ENCODE measurements around the gene PLCG2. TPM values are rescaled to one million over a fixed set of nuclear protein-coding genes. Genes with fewer than 3 reads are reported as not detected.
"Not testable (repeated sequence)": the region's sequence is repeated elsewhere in the genome, so short reads cannot be mapped to it uniquely, and the experiment has no call there.

Gene PLCG2
- total RNA-seq = 10 to 100 TPM; 14.1 to 16.0 TPM
- long read RNA-seq, full-length matches to known transcripts = 1 of 4 reads
- long read RNA-seq, partial matches to known transcripts = 2 of 4 reads
- long read RNA-seq, other reads (novel, unspliced or antisense) = 1 of 4 reads

DNA sequence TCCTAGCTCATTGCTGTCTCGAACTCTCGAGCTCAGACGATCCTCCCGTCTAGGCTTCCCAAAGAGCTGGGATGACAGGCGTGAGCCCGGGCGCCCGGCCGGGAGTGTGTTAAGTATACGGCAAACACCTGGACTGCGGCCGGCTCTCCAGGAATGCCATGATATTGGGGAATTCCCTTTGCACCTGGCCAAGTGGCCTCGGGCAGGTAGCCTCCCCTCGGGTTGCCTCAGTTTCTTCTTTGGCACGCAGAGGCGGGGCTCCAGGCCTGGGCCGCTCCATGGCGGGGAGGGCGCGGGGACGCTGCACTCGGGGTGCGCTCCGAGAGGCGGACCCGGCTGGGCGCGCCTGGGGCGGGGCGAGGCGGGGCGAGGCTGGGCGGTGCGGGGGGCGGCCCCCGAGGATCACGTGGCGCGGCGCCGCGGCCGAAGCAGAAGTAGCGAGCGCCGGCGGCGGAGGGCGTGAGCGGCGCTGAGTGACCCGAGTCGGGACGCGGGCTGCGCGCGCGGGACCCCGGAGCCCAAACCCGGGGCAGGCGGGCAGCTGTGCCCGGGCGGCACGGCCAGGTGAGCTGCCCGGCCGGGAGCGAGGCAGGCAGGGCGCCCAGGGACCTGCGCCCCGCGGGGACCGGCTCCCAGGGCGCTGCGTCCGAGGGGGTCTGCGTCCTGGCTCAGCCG lies at the start of gene PLCG2:
TSS of gene PLCG2 (plus strand) at position 431 of the 675 bp plus-strand sequence. CDS start 6,699 bp downstream, outside the sequence.
- peak; percentile 97 for ATAC-seq
- peak; percentile 83 for DNase-seq
- intact Hi-C loops (cut with DNase I) = no loop called here

DNA sequence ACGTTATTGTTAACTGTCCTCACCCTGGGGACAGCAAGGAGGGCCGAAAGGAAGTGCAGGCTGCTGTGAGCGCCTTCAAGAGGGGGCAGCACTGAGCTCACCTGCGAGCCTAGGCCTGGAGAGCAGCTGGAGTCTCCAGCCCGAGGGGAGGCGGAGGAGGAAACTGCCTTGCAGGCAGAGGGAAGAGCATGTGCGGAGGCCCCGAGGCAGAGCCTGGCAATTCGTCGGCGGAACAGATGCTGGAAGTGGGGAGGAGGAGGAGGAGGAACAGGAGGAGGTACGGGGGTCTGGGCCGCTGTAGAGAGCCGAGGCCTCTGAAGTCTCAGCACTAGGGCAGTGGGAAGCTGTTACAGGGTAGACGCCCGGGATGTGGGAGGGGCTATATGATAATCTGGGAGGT lies 49.6 kb upstream of the PLCG2 start:
- DNase-seq (no peak), ATAC-seq (no peak)
- intact Hi-C loops (cut with DNase I) = loop anchor here in 1 of 2 donors (10.0 kb wide), 1 partner anchor 365 kb away; no protein-coding TSS in a partner anchor

DNA sequence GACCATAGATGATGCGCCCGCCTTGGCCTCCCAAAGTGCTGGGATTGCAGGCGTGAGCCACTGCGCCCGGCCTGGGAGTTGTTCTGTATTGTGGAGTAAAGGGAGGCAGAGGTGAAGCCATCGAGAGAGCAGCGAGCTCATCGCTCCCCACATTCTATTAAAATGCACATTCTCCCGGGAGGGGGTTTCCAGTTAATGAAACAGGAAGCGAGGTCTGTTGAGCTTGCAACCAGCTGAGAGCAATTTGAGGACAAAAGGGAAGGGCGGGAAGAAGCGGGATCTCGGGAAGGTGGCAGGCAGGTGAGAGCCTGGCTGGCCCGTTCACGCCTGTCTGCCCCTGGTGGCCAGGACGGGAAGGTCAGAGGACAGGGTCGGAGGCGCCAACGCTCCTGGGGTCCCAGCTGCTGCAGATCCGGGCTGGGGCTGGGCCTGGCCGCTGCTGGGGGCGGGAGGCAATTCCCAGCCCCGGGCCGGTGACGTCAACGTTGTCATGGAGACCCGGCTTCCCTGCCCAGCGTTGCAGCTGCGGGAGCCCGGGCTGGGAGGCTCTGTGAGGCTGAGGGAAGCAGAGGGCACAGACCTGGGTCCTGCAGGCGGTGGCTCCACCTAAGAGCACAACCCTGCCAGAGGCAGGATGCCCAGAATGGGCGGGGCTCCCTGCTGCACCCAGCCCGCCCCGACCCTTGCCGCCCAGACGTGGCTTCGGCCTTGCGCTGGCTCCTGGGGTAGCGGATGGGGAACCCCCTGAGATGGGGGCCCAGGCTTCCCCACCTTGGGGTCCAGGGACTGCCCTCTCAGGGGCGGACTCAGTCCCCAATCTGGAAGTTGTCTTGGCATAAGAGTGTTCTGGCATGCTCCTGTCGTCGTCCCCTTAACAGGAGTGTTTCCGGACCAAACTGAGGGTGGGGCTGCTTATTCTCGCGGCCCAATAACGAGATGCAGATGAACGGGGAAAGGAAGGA lies 48.7 kb upstream of the PLCG2 start:
- ATAC-seq (peak; percentile 95 to 96), DNase-seq (peak; percentile 93)
- intact Hi-C loops (cut with DNase I) = loop anchor here in 1 of 2 donors (10.0 kb wide), 1 partner anchor 696 kb away; the partner anchor contains the start of gene ATMIN

DNA sequence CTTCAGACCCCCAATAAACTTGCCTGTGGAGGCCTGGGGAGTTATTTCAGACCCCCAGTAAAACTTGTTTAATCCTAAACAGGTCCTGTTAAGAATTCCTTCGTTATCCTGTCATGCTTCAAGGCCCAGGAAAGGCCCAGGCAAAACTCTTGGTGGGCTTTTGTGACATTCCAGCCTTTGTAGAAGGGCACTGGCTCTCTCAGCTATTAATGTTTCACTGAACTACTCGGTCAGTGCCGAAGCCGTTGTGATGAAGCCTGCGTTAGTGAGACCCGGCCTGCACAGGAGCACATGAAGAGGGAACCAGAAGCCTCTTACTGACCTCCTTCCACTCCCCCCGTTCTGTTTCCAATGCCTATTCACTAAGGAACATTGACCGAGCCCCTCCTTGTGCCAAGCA lies 47.4 kb upstream of the PLCG2 start:
- DNase-seq (no peak), ATAC-seq (no peak)
- intact Hi-C loops (cut with DNase I) = loop anchor here in 1 of 2 donors (10.0 kb wide), 1 partner anchor 697 kb away; the partner anchor contains the start of gene ATMIN

DNA sequence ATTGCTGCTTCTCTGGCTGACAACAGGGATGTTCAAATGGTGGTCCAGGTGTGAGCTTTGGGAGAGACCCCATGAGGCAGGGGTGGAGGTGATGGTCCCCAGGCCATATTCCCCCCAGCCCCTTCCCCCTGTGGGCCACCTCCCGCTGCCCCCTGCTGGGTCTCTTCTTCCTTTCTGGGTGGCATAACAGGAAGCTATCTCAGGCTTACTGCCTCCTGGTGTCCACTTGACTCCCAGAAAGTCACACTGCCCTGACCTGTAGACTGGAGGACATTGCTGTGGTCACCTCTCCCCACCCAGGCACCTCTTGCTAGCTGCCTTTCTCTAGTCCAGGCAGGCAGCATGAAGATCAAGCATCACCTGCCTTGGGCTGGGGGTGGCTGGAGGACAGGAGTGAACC lies 46.4 kb upstream of the PLCG2 start:
- no peak for ATAC-seq
- intact Hi-C loops (cut with DNase I) = loop anchor here in 1 of 2 donors (10.0 kb wide), 1 partner anchor 698 kb away; the partner anchor contains the start of gene ATMIN
- no peak for DNase-seq

DNA sequence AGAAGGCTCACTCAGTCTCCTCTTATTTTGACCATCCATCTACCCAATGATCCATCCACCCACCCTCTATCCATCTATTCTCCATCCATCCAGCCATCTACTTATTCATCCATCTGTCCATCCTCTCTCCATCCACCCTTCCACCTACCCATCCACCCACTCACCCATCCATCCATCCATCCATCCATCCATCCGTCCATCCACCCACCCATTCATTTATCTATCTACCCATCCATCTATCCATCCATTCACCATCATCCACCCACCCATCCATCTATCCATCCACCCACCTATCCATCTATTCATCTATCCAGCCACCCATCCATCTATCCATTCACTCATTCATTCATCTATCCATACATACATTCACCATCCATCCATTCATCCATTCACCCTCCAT lies 45.8 kb upstream of the PLCG2 start:
- DNase-seq = no peak
- ATAC-seq = no peak
- intact Hi-C loops (cut with DNase I) = loop anchor here in 1 of 2 donors (10.0 kb wide), 1 partner anchor 698 kb away; the partner anchor contains the start of gene ATMIN

DNA sequence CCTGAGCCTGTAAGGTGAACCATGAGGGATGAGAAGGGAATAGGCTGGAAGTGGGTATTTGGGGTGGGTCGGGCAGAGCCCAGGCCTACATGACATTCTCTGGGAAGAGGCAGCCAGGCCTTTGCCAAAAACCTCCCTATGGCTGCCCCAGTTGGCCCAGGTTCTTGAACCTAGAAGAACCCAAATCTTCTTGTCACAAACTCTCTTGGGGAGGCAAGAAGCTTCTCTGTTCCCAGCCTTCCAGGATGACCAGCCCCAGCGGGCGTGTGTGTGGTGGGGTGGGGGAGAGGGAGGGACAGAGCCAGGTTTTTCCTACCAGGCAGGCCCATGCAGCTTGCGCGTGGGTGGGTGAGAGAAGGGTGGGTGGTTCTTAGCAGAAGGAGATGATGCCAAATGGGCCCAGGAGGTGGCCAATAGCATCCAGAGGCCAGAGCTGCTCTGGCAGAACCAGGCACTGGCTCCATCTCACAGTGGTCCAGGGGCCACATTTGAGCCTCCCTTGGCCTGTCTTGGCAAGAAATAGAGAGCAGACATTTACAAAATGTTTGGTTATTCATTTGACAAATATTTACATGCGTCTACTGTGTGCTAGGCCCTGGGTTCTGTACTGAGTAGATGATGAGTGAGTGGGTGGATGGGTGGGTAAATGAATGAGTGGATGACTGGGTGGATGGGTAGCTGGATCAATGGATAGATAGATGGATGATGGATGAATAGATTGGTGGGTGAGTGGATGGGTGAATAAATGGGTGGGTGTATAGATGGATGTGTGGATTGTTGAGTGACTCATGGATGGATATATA lies 44.3 kb upstream of the PLCG2 start:
- DNase-seq = no peak
- intact Hi-C loops (cut with DNase I) = loop anchor here (5.0 to 10.0 kb wide), 3 partner anchors 333 to 700 kb away; partner anchors contain the start of gene ATMIN (in 2 of the 2)
- ATAC-seq = no peak

DNA sequence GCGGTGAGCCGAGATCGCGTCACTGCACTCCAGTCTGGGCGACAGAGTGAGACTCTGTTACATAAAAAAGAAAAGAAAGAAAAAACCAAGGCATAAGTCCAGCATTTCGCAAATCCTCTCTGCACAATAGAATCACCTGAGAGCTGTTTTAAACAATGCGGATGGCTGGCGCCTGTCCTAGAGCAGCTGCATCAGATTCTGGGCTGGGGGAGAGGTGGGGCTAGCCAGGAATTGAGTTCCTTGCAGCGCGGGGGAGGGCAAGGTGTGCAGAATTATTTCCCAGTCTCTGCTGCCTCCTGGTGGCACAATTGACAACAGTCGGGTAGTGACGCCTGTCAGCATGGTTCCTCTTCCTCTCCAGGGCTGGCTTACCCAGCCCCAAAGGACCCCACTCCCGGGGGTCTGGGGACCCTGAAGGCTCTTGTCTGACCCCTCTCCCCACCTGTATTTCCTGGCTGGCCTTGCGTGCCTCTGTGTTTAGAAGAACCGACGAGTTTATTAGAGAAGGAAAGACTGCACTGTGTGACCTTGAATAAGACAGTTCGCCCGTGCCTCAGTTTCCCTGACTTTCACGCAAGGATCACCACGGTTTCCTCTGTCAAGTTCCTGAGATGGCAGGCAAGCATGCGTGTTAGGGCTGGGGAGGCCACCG lies 41.1 kb upstream of the PLCG2 start:
- DNase-seq = peak; percentile 85
- intact Hi-C loops (cut with DNase I) = loop anchor here (5.0 to 10.0 kb wide), 3 partner anchors 336 to 703 kb away; partner anchors contain the start of gene ATMIN (in 2 of the 2)
- peak; percentile 93 to 94 for ATAC-seq

DNA sequence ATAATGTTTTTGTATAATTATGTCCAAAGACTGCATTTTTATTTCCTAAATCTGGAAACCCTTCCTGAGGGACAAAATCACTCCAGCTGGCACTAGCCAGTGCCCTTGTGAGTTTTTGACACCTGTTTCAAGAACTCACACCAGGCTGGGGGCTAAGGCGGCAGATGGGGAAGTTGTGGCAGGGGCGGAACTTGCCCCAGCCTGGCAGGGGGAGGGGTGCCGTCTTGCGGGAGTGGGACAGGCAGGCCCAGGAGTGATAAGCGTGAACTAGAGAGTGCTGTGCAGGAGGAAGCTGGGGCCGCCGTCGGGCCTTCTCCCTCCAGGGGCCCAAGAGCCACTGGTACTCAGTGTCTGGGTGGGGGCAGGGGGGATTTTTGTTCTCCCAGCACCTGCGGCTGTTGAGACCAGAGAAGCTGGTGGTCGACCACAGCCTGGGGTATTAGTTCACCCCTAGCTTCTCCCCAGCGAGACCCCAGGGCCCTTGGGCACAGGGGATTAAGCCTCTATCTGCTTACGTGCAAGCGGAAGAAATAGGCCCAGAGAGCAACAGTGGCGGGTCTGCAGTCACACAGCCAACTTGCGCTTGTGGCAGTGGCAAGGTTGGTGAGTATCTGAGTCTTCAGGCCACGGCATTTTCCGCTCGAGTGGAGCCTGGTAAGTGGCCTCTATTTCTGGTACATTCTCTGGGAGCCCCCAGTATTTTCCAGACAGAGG lies 40.2 kb upstream of the PLCG2 start:
- intact Hi-C loops (cut with DNase I) = loop anchor here (5.0 to 10.0 kb wide), 3 partner anchors 337 to 704 kb away; partner anchors contain the start of gene ATMIN (in 2 of the 2)
- ATAC-seq (peak; percentile 48 to 52), DNase-seq (peak; percentile 38)

DNA sequence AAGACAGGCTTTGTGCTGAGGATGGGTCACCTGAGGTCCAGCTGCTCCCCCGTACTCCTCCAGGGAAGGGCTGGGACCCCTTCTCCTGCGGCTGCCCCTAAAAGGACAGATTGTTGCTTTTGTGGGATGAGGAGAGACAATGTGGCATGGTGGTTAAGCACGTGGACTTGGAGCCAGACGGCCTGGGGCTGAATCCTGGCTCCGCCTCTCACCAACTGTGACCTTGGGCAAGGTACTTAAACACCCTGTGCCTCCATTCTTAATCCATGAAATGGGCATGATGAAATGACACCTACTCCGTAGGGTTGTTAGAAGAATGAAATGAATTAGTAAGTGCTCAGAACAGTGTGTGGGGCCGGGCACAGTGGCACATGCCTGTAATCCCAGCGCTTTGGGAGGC lies 39.6 kb upstream of the PLCG2 start:
- DNase-seq = no peak
- ATAC-seq = no peak
- intact Hi-C loops (cut with DNase I) = loop anchor here (5.0 to 10.0 kb wide), 3 partner anchors 337 to 705 kb away; partner anchors contain the start of gene ATMIN (in 2 of the 2)

DNA sequence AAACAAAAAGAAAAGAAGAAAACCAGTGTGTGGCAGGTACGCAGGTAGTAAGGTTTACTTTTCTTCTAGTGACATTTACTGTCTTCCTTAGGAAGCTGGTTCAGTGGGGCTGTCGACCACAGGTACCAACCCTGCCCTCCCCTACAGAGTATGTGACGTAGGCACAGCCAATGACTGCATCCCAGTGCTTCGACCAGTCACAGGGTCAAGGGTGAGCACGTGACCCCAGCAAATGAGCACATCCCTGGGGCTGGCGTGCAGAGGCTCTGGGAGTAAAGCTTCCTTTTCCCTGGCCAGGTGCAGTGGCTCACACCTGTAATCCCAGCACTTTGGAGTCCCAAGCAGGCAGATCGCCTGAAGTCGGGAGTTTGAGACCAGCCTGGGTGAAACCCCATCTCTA lies 38.9 kb upstream of the PLCG2 start:
- intact Hi-C loops (cut with DNase I) = no loop called here
- DNase-seq = no peak
- ATAC-seq = no peak

DNA sequence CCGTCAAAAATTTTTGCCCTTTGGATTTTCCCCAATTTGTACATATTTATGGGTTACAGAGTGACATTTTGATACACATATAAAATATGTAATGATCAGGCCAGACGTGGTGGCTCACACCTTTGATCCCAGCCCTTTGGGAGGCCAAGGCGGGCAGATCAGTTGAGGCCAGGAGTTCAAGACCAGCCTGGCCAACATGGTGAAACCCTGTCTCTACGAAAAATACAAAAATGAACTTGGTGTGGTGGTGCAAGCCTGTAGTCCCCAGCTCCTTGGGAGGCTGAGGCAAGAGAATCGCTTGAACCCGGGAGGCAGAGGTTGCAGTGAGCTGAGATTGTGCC lies 37.7 kb upstream of the PLCG2 start:
- intact Hi-C loops (cut with DNase I); ATAC-seq; DNase-seq: not testable (repeated sequence)

DNA sequence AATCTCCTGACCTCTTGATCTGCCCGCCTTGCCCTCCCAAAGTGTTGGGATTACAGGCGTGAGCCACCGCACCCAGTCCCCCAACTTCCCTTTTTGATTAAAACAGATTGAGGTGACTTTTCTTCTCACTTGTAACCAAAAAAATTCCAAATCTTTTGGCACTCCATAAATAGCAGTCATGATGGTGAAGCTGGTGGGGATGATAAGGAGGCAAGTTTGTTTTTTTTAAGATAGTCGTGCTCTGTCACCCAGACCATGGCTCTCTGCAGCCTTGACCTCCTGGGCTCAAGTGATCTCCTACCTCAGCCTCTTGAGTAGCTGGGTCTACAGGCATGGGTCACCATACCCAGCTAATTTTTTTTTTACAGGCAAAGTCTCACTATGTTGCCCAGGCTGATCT lies 34.7 kb upstream of the PLCG2 start:
- ATAC-seq = no peak
- intact Hi-C loops (cut with DNase I) = no loop called here
- DNase-seq = no peak

DNA sequence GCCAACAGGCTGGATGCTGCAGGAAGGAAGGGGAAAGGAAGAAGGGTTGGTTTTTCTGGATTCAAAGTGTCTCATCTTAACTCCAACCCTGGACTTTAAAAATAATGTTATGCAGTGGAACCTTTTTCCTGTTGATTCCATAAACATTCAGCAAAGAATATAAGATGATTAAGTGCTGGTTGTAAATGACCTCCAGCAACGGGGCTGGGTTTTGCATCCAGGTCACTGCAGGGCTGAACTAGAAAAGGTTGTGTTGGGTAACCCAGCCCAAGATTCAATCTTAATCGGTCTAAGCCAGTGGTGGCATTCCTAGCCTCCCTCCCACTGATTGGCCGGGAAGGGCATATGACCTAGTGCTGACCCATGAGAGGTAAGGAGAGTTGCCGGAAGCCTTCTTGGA lies 34.2 kb upstream of the PLCG2 start:
- intact Hi-C loops (cut with DNase I) = no loop called here
- ATAC-seq = no peak
- DNase-seq = no peak

DNA sequence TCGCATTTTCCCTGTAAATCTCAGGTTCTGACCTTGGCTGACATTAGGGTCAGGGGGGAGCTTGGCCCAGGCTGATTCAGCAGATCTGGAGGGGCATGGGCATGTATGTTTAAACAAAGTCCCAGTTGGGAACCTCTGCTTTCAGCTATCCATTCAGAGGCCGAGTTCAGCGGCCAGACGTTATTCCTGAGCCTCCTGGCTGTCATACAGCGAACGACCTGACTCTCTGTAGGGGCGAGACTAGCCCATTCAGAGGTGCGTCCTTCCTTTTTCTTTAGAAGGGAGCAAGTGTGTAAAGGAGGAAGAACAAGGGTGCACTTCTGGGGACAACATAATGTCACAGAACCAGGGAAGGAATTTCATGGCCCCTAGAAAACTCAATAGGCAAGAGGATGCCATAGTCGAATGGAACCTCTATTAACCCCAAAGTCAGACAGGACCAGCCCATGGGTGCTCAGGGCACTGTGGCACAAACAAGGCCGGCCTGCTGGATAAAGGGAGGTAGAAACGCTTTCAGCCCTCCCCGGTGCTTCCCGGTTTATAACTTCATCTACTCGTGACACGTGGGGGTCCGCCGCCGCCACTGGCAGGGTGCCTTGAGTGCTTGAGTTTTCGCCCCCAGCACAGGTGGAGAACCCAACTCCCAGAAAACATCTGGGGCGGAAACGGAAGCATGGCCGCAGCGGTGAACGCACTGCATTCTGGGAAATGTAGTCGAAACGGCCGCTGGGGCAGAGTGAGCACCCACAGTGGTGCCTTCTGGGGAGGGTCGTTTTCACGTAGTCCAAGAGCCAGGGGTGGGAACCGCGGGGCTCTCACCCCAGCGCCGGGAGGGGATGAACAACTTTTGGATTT lies 33.2 kb upstream of the PLCG2 start:
- ATAC-seq = peak; percentile 90 to 94
- intact Hi-C loops (cut with DNase I) = no loop called here
- DNase-seq = peak; percentile 79

DNA sequence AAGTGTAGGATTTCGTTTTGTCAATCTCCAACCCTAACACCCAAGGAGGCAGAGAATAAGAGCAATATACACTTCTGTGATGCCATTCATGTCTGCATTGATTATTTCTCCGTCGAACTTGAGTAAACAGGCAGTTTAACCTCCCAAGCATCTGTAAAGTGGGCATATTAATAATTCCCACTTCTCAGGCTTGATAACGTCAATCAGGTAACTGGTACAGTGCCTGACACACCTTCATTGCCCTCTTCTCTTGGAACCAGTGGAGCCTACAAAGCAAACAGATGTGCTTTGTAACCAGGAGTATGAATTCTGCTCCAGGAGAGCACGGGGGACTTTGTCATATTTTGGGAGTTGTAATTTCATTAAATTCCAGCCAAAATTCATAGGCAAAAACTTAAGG lies 32.5 kb upstream of the PLCG2 start:
- peak in 1 of 2 donors; percentile 16 for ATAC-seq
- intact Hi-C loops (cut with DNase I) = no loop called here
- no peak for DNase-seq

All from left cardiac atrium (tissue), 4 donors.